HG03103 (cell line): Measurements from ENCODE around the gene KLK8.
"Not testable (repeated sequence)": the region's sequence is repeated elsewhere in the genome, so short reads cannot be mapped to it uniquely, and the experiment has no call there.

Experiments
- ATAC-seq: cut with Tn5 transposase; IDR thresholded peaks from one replicate; pipeline ENCODE4 v1.9.1; 2021; ENCODE audit warnings: low read depth; ENCODE audit not compliant: unreplicated experiment

KLK8 gene

GRCh38 chr19:50984416-50984815, 17.0 kb downstream of the KLK8 start:
- ATAC-seq = not testable (repeated sequence)

- ATAC-seq = no peak
Measured at GRCh38 chr19:50983625-50984292, 17.6 kb downstream of the KLK8 start, which contains the start of gene KLK7. Gene KLK7, minus strand, starts transcription at chr19:50983917. Its CDS starts 1,518 bp downstream, at chr19:50982399.

DNA sequence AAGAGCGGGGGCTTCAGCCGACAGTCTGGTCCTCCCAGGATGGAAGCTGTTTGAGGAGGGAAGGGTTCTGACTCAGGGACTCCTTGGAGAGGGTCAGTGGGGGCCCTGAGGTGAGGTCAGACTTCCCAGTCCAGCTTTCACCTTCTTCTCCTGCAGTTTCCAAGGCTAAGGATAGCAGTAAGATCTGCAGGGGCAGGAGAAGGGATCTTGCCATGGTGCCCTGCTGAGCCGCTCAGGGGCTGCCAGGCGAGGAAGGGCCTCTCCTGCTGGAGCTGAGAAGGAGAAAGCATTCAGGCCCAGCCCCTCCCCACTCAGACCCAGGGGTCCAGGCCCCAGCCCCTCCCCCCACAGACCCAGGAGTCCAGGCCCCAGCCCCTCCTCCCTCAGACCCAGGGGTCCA, 19.2 kb downstream of the KLK8 start:
- ATAC-seq = no peak

GRCh38 chr19:50981587-50982146, 19.7 kb downstream of the KLK8 start:
- ATAC-seq = no peak

- no peak for ATAC-seq
Measured at GRCh38 chr19:50980208-50980607, 21.2 kb downstream of the KLK8 start.

- no peak for ATAC-seq
Measured at GRCh38 chr19:50979758-50980157, 21.6 kb downstream of the KLK8 start.

DNA sequence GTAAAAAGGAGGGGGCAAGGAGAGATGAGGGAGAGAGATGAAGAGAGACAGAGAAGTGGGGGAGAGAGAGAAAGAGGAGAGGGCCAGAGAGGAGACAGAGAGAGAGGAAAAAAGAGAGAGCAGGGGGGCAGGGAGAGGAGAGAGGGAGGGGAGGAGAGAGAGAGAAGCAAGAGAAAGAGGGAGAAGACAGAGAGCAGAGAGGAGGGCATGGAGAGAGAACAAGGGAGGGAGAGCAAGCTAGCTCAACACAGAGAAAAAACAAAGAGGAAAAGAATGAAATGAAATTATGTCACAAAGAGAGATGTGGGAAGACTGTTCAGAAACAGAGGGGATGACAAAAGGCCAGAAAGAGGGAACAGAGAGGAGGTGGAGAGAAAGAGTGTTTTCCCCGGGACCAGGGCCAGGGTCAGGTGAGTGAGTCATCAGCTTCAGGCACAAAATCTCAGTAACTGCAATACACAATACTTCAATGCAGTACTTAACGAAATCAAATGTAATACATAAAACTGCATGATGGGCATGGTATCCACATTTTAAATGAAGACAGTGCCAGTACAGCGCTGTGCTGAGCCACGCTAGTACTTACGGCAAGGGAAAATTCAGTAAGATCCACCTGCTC, 22.5 kb downstream of the KLK8 start:
- ATAC-seq = no peak

DNA sequence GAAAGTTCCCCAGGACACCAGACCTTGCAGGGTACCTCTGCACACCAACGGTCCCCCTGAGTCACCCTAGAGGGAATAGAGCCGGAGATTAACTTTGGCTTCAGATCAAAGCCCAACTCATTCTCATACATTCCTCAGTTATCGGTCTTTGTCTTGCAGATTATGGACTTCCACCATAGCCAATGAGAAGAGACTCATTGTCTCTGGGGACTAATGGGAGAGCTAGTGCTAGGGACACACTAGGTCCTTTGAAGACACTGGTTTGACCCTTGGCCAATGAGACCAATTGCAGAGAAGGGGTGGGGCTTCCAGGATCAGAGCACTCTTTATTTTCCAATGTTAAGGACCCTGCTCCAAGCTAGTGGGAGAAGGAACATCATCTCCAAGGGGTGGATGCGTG, 23.8 kb downstream of the KLK8 start:
- no peak for ATAC-seq

DNA sequence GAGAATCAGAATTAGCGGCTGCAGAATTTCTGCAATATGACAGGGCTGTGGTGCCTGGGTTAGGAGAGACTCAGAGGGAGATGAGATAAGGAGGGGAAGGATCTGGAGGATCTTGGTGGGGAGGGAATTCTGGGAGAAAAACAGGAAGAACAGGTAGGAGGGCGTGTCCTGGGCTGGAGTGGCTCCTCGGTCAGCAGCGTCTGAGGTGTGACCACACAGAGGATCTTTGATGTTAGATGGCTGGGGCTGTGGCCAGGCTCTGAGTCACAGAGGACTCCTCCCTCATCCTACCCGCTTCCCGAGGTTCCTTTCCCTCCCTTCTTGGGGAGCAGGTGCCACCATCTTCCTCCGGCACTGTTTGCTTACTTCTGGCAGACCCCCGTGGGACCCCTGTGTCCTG, 25.6 kb downstream of the KLK8 start:
- no peak for ATAC-seq

- no peak for ATAC-seq
Measured at GRCh38 chr19:50974702-50975556, 26.5 kb downstream of the KLK8 start.

- ATAC-seq = no peak
Measured at GRCh38 chr19:50972795-50973376, 28.5 kb downstream of the KLK8 start.

- not testable (repeated sequence) for ATAC-seq
Measured at GRCh38 chr19:50969810-50970209, 31.6 kb downstream of the KLK8 start.

DNA sequence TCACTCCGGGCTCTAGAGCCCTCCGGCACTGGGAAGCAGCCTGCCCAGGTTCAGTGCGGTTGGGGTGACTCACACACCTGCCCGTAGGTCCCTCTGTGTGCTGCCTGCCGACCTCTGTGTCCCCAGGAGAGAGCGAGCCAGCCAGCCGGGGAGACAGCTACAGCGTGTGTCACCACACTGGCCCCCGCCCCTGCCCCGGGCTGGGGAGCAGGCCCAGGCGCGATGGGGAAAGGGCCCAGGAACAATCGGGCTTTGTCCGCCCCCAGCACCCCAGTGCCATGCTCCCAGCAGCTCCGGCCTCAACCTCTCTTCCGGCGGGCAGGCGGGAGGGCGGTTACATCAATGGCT, 32.0 kb downstream of the KLK8 start, which contains the start of gene KLK6:
Gene KLK6, minus strand, starts transcription at position 179 of the 348 bp plus-strand sequence. CDS start 1,487 bp downstream, outside the sequence.
- no peak for ATAC-seq

GRCh38 chr19:50968716-50969412, 32.5 kb downstream of the KLK8 start:
- ATAC-seq = no peak

- no peak for ATAC-seq
Measured at GRCh38 chr19:50967929-50968715, 33.3 kb downstream of the KLK8 start.

GRCh38 chr19:50964266-50964665, 37.1 kb downstream of the KLK8 start:
- ATAC-seq = no peak

DNA sequence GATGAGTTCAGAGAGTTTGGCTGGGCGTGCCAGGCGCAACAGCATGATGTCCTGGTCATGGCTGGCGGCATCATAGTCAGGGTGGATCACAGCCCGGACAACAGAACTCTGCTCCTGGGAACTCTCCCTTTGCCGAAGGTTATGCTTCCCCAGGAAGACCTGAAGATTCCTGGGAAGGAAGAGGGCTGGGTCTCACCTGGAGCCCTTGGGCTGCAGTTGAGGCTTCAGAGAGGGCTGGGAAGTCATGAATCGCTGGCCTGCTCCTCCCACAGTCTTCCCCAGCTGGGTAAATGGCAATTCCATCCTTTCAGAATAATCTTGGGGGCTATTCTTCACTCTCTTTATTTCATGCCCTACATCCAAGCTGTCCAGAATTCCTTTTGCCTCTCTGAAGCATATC, 38.0 kb downstream of the KLK8 start:
- no peak for ATAC-seq

DNA sequence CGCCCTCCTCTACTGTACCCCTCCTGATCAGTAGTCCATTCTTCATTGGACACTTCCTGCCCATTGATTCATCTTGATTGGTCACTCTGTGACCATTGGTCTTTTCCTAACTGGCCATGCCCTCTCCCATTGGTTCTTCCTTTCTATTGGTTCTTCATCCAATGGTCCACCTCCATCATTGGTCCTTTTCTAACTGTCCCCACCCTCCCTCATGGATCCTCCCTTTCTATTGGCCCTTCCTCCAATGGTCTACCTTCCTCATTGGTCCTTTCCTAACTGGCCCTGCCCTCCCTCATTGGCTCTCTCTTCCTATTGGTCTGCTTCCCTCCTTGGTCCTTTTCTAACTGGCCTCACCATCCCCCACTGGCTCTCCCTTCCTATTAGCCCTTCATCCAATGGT, 39.2 kb downstream of the KLK8 start:
- ATAC-seq = no peak

GRCh38 chr19:50959731-50960500, 41.5 kb downstream of the KLK8 start:
- ATAC-seq = no peak
